DND-41 (cell line): ENCODE results near the gene GPC1.

Experiments used
- ATAC-seq: fragments of 200-7000 bp; cut with Tn5 transposase; 3 replicates; pipeline ENCODE4 v1.9.1; 2021; ENCODE audit warnings: low read depth; ENCODE audit not compliant: insufficient read depth
- DNase-seq: peaks from one replicate; pipeline ENCODE4 v3.0.0-alpha.2; 2020
- H2AFZ ChIP-seq: 2 replicates; pipeline ENCODE4 v1.6.0; 2012; ENCODE audit warnings: low read depth, low read length
- H3K27ac ChIP-seq: 2 replicates; pipeline ENCODE4 v1.5.1; 2012; ENCODE audit warnings: low read length, inconsistent platforms
- H3K27me3 ChIP-seq: fragments of 200-600 bp; sonication (generic); 2 replicates; pipeline ENCODE4 v1.6.0; 2012; ENCODE audit warnings: low read length, mild to moderate bottlenecking, inconsistent platforms; ENCODE audit not compliant: insufficient read depth, poor library complexity
- H3K36me3 ChIP-seq: 2 replicates; pipeline ENCODE4 v1.5.1; 2012; ENCODE audit warnings: low read length, inconsistent platforms; ENCODE audit not compliant: insufficient read depth
- H3K4me1 ChIP-seq: 2 replicates; pipeline ENCODE4 v1.5.1; 2012; ENCODE audit warnings: mild to moderate bottlenecking, low read length; ENCODE audit not compliant: insufficient read depth
- H3K4me2 ChIP-seq: 2 replicates; pipeline ENCODE4 v1.6.0; 2012; ENCODE audit warnings: mild to moderate bottlenecking, moderate library complexity, low read length, inconsistent platforms; ENCODE audit not compliant: insufficient read depth
- H3K4me3 ChIP-seq, 2 experiments: fragments of 200-600 bp in 1 of 2; shearing (Covaris generic) in 1 of 2; 2 replicates each; pipeline ENCODE4 v1.5.1; 2012 to 2016; ENCODE audit warnings: inconsistent platforms in 2 of 2, low read length in 2 of 2, mild to moderate bottlenecking in 2 of 2, low read depth in 1 of 2, moderate library complexity in 1 of 2
- H3K79me2 ChIP-seq: 2 replicates; pipeline ENCODE4 v1.6.0; 2012; ENCODE audit warnings: low read length, inconsistent platforms; ENCODE audit not compliant: insufficient read depth
- H3K9ac ChIP-seq: 2 replicates; pipeline ENCODE4 v1.6.0; 2012; ENCODE audit warnings: low read depth, mild to moderate bottlenecking, inconsistent platforms, low read length, moderate library complexity
- H3K9me3 ChIP-seq: 2 replicates; pipeline ENCODE4 v1.5.1; 2012; ENCODE audit warnings: low read length, moderate library complexity, mild to moderate bottlenecking, inconsistent platforms; ENCODE audit not compliant: insufficient read depth, severe bottlenecking
- H4K20me1 ChIP-seq: 2 replicates; pipeline ENCODE4 v1.6.0; 2012; ENCODE audit warnings: low read length; ENCODE audit not compliant: insufficient read depth
- EZH2 ChIP-seq: IDR thresholded peaks from 3 replicates; pipeline ENCODE4 v1.6.1; 2012; ENCODE audit warnings: borderline replicate concordance, low read depth, mild to moderate bottlenecking, moderate library complexity, low read length, inconsistent platforms; ENCODE audit not compliant: severe bottlenecking
- TF ChIP-seq, protein P1 (sequence below): IDR thresholded peaks from 2 replicates; pipeline ENCODE4 v1.5.1; 2012; ENCODE audit warnings: borderline replicate concordance, low read length, moderate library complexity, mild to moderate bottlenecking; ENCODE audit not compliant: poor library complexity, severe bottlenecking; ENCODE audit errors: extremely low read depth

GPC1 gene

DNA sequence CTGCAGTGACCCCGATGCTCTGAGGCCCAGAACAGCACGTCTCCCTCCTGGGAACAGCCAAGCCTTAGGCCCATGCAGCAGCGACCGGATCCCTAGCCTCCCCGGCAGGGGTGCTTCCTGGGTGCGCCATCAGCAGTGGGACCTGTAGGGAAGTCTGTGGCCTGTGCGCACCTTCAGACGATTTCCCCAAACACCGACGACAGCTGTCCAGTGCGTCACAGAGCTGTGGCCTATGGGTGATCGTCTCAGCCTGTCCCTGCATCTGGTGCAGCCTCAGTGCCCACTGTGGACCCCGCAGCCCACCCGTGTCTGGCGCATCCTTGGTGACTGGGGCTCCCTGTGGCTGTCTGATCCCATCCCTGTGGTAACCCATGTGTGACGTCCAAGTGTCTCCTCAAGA lies 9.0 kb downstream of the GPC1 start:
- H3K79me2 ChIP-seq: no peaks in the 10 kb centered on the region
- H4K20me1 ChIP-seq: no peaks in the 10 kb centered on the region; the same call in 1 of the 2 replicates
- TF ChIP-seq, protein P1, sequence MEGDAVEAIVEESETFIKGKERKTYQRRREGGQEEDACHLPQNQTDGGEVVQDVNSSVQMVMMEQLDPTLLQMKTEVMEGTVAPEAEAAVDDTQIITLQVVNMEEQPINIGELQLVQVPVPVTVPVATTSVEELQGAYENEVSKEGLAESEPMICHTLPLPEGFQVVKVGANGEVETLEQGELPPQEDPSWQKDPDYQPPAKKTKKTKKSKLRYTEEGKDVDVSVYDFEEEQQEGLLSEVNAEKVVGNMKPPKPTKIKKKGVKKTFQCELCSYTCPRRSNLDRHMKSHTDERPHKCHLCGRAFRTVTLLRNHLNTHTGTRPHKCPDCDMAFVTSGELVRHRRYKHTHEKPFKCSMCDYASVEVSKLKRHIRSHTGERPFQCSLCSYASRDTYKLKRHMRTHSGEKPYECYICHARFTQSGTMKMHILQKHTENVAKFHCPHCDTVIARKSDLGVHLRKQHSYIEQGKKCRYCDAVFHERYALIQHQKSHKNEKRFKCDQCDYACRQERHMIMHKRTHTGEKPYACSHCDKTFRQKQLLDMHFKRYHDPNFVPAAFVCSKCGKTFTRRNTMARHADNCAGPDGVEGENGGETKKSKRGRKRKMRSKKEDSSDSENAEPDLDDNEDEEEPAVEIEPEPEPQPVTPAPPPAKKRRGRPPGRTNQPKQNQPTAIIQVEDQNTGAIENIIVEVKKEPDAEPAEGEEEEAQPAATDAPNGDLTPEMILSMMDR: no peak
- no peak for TF ChIP-seq EZH2

DNA sequence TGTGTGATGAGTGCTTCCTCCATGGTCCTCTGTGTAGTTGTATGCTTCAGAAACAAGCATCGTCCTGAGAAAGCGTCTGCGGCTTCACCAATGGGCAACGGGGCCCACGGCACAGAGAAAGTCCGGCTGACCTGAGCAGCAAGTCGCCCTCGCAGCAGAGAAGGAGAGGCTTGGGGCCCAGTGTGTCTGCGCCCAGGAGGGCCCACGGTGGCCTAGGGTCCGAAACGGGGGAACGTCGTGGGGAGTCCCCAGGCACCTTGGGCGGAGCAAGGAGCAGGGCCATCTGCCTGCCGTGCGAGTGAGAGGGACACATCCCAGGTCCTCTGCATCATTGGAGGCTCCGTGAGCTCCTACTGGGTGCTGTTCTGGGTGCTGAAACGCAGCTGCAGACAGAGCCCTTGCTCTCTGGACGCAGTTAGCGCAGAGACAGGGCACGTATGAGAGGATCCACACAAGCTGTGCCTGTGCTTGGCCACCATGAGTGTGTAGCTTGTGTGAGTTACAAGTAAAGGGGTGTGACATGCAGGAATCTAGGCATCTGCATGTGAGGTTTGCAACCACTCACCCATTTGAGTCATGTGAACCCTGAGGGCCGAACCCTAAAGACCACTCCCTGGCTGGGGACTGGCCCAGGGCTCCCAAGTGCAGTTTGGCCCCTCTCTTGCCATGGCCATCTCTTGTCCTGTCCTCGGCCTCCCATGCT lies 10.6 kb downstream of the GPC1 start:
- no peak for DNase-seq
- Histone ChIP-seq H3K9me3 (no peaks in the 10 kb centered on the region), H3K27ac (no peak overlapping the region), H3K79me2 (no peaks in the 10 kb centered on the region), H4K20me1 (peaks cover 5% of the 10 kb centered on the region; the same call in 1 of the 2 replicates), H3K9ac (no peak overlapping the region), H3K4me3 (no peak overlapping the region), H3K27me3 (no peaks in the 10 kb centered on the region), H2AFZ (no peak overlapping the region), H3K36me3 (no peaks in the 10 kb centered on the region), H3K4me1 (no peaks in the 10 kb centered on the region), H3K4me2 (no peak overlapping the region)
- TF ChIP-seq, protein P1: no peak
- no peak for TF ChIP-seq EZH2
- ATAC-seq: no peak

More for the DNA sequence above, 9.0 kb downstream of the GPC1 start:
- Histone ChIP-seq H3K4me1 (no peaks in the 10 kb centered on the region), H3K4me3 (no peak overlapping the region), H3K36me3 (no peaks in the 10 kb centered on the region), H3K9me3 (no peaks in the 10 kb centered on the region), H3K27me3 (no peaks in the 10 kb centered on the region), H3K4me2 (no peak overlapping the region), H2AFZ (no peak overlapping the region), H3K27ac (no peak overlapping the region), H3K9ac (no peak overlapping the region)
- ATAC-seq (no peak), DNase-seq (no peak)

GRCh38 chr2:240446664-240447175 lies 11.3 kb downstream of the GPC1 start:
- H4K20me1 ChIP-seq: peaks cover 5% of the 10 kb centered on the region; the same call in 1 of the 2 replicates
- DNase-seq (no peak), ATAC-seq (no peak)
- H3K9ac ChIP-seq: no peak overlapping the region
- H2AFZ ChIP-seq: no peak overlapping the region
- TF ChIP-seq EZH2: no peak
- TF ChIP-seq, protein P1: no peak
- no peaks in the 10 kb centered on the region for H3K27me3 ChIP-seq
- no peaks in the 10 kb centered on the region for H3K79me2 ChIP-seq
- H3K4me2 ChIP-seq: no peak overlapping the region
- no peak overlapping the region for H3K4me3 ChIP-seq
- H3K9me3 ChIP-seq: no peaks in the 10 kb centered on the region
- H3K4me1 ChIP-seq: no peaks in the 10 kb centered on the region
- no peaks in the 10 kb centered on the region for H3K36me3 ChIP-seq
- no peak overlapping the region for H3K27ac ChIP-seq
